ENCODE data around the gene SLC26A4.

The SLC26A4 gene

DNA sequence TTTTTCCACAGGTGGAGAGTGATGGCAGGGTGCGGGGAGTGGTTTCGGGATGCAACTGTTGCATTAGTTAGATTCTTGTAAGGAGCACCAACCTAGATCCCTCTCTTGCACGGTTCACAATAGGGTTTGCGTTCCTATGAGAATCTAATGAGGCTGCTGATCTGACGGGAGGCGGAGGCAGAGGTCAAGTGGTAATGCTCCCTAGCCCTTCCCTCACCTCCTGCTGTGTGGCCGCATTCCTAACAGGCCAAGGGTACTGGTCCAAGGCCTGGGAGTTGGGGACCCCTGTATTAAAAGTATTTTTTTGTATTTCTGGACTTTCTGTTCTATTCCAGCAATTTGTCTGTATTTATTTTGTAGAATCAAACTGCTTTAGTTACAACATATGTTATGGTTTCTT is 90.5 kb downstream of the SLC26A4 start:
- TF ChIP-seq, protein P1, sequence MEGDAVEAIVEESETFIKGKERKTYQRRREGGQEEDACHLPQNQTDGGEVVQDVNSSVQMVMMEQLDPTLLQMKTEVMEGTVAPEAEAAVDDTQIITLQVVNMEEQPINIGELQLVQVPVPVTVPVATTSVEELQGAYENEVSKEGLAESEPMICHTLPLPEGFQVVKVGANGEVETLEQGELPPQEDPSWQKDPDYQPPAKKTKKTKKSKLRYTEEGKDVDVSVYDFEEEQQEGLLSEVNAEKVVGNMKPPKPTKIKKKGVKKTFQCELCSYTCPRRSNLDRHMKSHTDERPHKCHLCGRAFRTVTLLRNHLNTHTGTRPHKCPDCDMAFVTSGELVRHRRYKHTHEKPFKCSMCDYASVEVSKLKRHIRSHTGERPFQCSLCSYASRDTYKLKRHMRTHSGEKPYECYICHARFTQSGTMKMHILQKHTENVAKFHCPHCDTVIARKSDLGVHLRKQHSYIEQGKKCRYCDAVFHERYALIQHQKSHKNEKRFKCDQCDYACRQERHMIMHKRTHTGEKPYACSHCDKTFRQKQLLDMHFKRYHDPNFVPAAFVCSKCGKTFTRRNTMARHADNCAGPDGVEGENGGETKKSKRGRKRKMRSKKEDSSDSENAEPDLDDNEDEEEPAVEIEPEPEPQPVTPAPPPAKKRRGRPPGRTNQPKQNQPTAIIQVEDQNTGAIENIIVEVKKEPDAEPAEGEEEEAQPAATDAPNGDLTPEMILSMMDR (IDR thresholded peaks at IDR 0.05; ENCODE audit: control insufficient read depth, extremely low read depth, insufficient read depth) = no peak
- DNase-seq (ENCODE audit: low read depth) = no peak
- no peak overlapping the region for H3K4me3 ChIP-seq (ENCODE audit: low read depth, low read length)

GRCh38 chr7:107754642-107755041 is 94.0 kb downstream of the SLC26A4 start:
- TF ChIP-seq, protein P1 (IDR thresholded peaks at IDR 0.05; ENCODE audit: control insufficient read depth, extremely low read depth, insufficient read depth) = no peak
- no peak overlapping the region for H3K4me3 ChIP-seq (ENCODE audit: low read depth, low read length)
- no peak for DNase-seq (ENCODE audit: low read depth)

DNA sequence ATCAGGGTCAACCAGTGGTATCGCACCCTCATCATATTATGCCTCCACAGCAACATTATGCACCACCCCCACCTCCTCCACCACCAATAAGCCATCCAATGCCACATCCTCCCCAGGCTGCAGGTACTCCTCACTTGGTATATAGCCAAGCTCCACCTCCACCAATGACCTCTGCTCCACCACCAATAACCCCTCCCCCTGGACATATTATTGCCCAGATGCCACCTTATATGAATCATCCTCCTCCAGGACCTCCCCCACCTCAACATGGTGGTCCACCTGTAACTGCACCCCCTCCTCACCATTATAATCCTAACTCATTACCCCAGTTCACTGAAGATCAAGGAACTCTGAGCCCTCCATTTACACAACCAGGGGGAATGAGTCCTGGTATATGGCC is 98.0 kb downstream of the SLC26A4 start:
- no peak overlapping the region for H3K4me3 ChIP-seq (ENCODE audit: low read depth, low read length)
- no peak for DNase-seq (ENCODE audit: low read depth)
- TF ChIP-seq, protein P1 (IDR thresholded peaks at IDR 0.05; ENCODE audit: control insufficient read depth, extremely low read depth, insufficient read depth) = no peak

DNA sequence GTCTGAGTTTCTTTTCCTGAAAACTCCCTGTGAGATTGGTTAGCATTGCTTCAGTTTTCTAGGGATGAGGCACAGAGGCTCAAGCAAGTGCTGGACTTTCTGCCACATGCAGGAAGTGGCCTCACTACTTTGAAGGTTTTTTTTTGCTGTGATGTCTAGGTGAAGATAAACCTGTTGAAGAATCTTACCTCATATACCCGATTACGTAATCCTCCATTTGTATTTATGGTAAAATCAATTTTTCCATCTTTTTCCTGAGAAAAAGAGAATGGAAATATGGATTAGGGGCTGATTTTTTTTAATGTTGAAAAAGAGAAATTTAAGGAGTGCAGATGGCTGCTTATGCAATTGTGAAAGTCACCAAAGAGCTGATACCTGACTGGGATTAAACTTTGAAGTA is 106.8 kb downstream of the SLC26A4 start:
- TF ChIP-seq, protein P1 (IDR thresholded peaks at IDR 0.05; ENCODE audit: control insufficient read depth, extremely low read depth, insufficient read depth) = no peak
- DNase-seq (ENCODE audit: low read depth) = no peak
- no peak overlapping the region for H3K4me3 ChIP-seq (ENCODE audit: low read depth, low read length)
